Spleen (tissue), 11 donors: ENCODE measurements around the gene NCOA4. TPM values are rescaled to one million over a fixed set of nuclear protein-coding genes. Genes with fewer than 3 reads are reported as not detected.
"Not testable (repeated sequence)": the region's sequence is repeated elsewhere in the genome, so short reads cannot be mapped to it uniquely, and the experiment has no call there.

Experiments used
- DNase-seq: peaks from one replicate; pipeline ENCODE4 v3.0.0-alpha.2; 2020
- H3K27ac ChIP-seq, 8 donors: fragments of 200-600 bp; sonication (generic) in 7 of 8; 1 replicate in 4 of 8; 2 replicates in 4 of 8; pipeline versions ENCODE4 v1.5.0 to v1.8.0; 2016 to 2021; ENCODE audit warnings: inconsistent platforms in 4 of 8, mild to moderate bottlenecking in 4 of 8, moderate library complexity in 1 of 8
- H3K27me3 ChIP-seq, 7 donors: fragments of 200-600 bp; sonication (generic) in 6 of 7; replicated peaks in 1 of 7; 1 replicate in 4 of 7; 2 replicates in 3 of 7; pipeline versions ENCODE4 v1.5.0 to v1.8.0; 2016 to 2021; ENCODE audit warnings: inconsistent platforms in 3 of 7, mild to moderate bottlenecking in 1 of 7
- H3K36me3 ChIP-seq, 6 donors: fragments of 200-600 bp; sonication (generic) in 5 of 6; 1 replicate in 4 of 6; 2 replicates in 2 of 6; pipeline versions ENCODE4 v1.5.0 to v1.8.0; 2016 to 2021; ENCODE audit warnings: inconsistent platforms in 2 of 6
- H3K4me1 ChIP-seq, 6 donors: fragments of 200-600 bp; sonication (generic) in 5 of 6; 1 replicate in 3 of 6; 2 replicates in 3 of 6; pipeline versions ENCODE4 v1.5.0 to v1.8.0; 2016 to 2021; ENCODE audit warnings: inconsistent platforms in 3 of 6
- H3K4me3 ChIP-seq, 8 donors: fragments of 200-600 bp; sonication (generic) in 7 of 8; 1 replicate in 4 of 8; 2 replicates in 4 of 8; pipeline versions ENCODE4 v1.5.0 to v1.8.0; 2016 to 2021; ENCODE audit warnings: inconsistent platforms in 4 of 8, mild to moderate bottlenecking in 4 of 8, moderate library complexity in 2 of 8
- H3K9me3 ChIP-seq, 8 donors: fragments of 200-600 bp; sonication (generic) in 7 of 8; 1 replicate in 4 of 8; 2 replicates in 4 of 8; pipeline versions ENCODE4 v1.5.0 to v1.8.0; 2016 to 2021; ENCODE audit warnings: inconsistent platforms in 4 of 8
- POLR2A ChIP-seq, 3 donors: fragments of 450-650 bp; IDR thresholded peaks; one replicate each; pipeline ENCODE4 v1.5.1; 2017; ENCODE audit warnings: antibody characterized with exemption in 3 of 3, mild to moderate bottlenecking in 1 of 3
- POLR2AphosphoS5 ChIP-seq, 3 donors: sonication (generic); formaldehyde crosslinking; IDR thresholded peaks; one replicate each; pipeline ENCODE4 v1.5.1; 2017; ENCODE audit warnings: antibody characterized with exemption in 3 of 3
- WGBS, 5 donors: extraction: QIAGEN DNeasy Blood & Tissue Kit in 3 of 5; methylation state at CpG; one replicate each; pipeline versions ENCODE4 v1.1.5 to v1.1.7; 2013 to 2018; 5-methylcytosine and 5-hydroxymethylcytosine counted together
- intact Hi-C: fragments of 100-400 bp; cut with DNase I; formaldehyde crosslinking; loops from one replicate; pipeline ENCODE4 v1.15.0; 2023; ENCODE audit warnings: low total_unique reads
- polyA plus RNA-seq, 3 donors: library from polyadenylated mRNA; stranded (reverse); fragments of 200-250 nt; gene quantifications; one replicate each; pipeline ENCODE4 v1.2.1, GENCODE V29; 2013
- total RNA-seq, 7 donors: library from RNA; depleted of rRNA in 3 of 7; stranded (reverse); fragments of >200 nt in 3 of 7; fragmentation: NEBNext Ultra II Directional in 4 of 7; extraction: Animal tissue kit (Norgen Biotek cat#: 25700) in 4 of 7; gene quantifications; one replicate each; pipeline versions ENCODE4 v1.1.0 to v1.2.1, GENCODE V29; 2016 to 2021
- TF ChIP-seq, protein P1 (sequence below), 11 experiments: fragments of 200-600 bp in 7 of 11; fragments of 450-650 bp in 4 of 11; sonication (generic) in 4 of 11; IDR thresholded peaks in 8 of 11; conservative IDR thresholded peaks in 3 of 11; 1 replicate in 7 of 11; 2 replicates in 4 of 11; pipeline versions ENCODE4 v1.4.0 to v1.8.0; 2016 to 2021; ENCODE audit warnings: antibody characterized with exemption in 11 of 11, inconsistent platforms in 4 of 11, mild to moderate bottlenecking in 1 of 11
- donor health status: healthy with polysubstance abuse.
- donor health status: DM: no; HTN: no; CAD: no; lungs with moderate emphysema.
- donor health status: DM: no; HTN: no; CAD: no.
- donor health status: Bipolar disorder and iron deficiency.
- donor health status: healthy.
- donor health status: DM: no; HTN: no; CAD: no.
- donor health status: DM: yes; HTN: yes; CAD: no.

The NCOA4 gene
- total and polyA plus RNA-seq, 10 donors, result 39.3 to 352 (median 255) TPM

- H3K36me3 ChIP-seq, result no peaks in the 10 kb centered on the region
- 66 to 77% (median 73%) methylated on average over 7 of the region's 7 CpGs for WGBS, 5 donors
- TF ChIP-seq POLR2A (IDR thresholded peaks at IDR 0.05), result no peak
- TF ChIP-seq, protein P1, sequence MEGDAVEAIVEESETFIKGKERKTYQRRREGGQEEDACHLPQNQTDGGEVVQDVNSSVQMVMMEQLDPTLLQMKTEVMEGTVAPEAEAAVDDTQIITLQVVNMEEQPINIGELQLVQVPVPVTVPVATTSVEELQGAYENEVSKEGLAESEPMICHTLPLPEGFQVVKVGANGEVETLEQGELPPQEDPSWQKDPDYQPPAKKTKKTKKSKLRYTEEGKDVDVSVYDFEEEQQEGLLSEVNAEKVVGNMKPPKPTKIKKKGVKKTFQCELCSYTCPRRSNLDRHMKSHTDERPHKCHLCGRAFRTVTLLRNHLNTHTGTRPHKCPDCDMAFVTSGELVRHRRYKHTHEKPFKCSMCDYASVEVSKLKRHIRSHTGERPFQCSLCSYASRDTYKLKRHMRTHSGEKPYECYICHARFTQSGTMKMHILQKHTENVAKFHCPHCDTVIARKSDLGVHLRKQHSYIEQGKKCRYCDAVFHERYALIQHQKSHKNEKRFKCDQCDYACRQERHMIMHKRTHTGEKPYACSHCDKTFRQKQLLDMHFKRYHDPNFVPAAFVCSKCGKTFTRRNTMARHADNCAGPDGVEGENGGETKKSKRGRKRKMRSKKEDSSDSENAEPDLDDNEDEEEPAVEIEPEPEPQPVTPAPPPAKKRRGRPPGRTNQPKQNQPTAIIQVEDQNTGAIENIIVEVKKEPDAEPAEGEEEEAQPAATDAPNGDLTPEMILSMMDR (IDR thresholded peaks at IDR 0.05 in 8 of 11, conservative IDR thresholded peaks at IDR 0.05 in 3 of 11), result no peak
- TF ChIP-seq POLR2AphosphoS5 (IDR thresholded peaks at IDR 0.05), result no peak
- no peak overlapping the region for H3K27ac ChIP-seq
- H3K27me3 ChIP-seq, result peaks cover 0 to 5% (median 0%) of the 10 kb centered on the region in 7 donors
- no peak overlapping the region for H3K4me3 ChIP-seq
- peaks cover 0 to 10% (median 7%) of the 10 kb centered on the region in 8 donors for H3K9me3 ChIP-seq
- DNase-seq, result no peak
- peaks cover 0 to 5% (median 0%) of the 10 kb centered on the region in 6 donors for H3K4me1 ChIP-seq
- intact Hi-C loops, result no loop called here
Observed at GRCh38 chr10:46052057-46052790, 21.8 kb upstream of the NCOA4 start.

DNA sequence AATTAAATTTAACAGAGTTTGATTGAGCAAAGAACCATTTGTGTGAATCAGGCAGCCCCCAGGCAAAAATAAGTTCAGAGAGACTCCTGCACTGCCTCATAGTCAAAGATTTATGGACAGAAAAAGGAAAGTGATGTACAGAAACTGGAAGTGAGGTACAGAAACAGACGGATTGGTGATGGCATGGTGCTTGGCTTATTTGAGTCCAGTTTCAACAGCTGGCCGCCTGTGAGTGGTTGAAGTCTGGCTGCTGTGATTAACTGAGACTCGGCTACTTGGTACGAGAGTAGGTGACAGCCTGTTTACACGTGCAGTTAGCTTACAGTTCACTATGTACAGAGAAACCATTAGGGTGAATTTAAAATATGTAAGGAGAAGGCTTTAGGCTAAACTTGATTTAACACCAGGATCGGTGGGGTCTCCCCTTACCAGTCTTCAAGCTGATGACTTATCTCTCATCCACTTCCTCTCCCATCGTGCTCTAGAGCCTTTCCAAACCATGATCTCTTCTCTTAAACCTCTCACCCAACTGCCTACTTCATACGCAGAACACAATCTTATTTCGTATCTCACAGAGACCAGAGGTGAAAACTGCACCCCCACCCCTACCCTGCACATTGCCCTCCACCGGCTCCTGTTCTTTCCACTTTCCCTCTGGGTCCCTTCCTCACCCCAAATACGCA is 20.7 kb upstream of the NCOA4 start:
- intact Hi-C loops, result no loop called here
- H3K4me1 ChIP-seq, result peaks cover 0 to 5% (median 0%) of the 10 kb centered on the region in 6 donors
- TF ChIP-seq, protein P1 (IDR thresholded peaks at IDR 0.05 in 8 of 11, conservative IDR thresholded peaks at IDR 0.05 in 3 of 11), result no peak
- TF ChIP-seq POLR2A (IDR thresholded peaks at IDR 0.05) (no peak), POLR2AphosphoS5 (IDR thresholded peaks at IDR 0.05) (no peak)
- H3K4me3 ChIP-seq, result no peak overlapping the region
- H3K9me3 ChIP-seq, result no peaks in the 10 kb centered on the region
- DNase-seq, result no peak
- no peaks in the 10 kb centered on the region for H3K36me3 ChIP-seq
- H3K27ac ChIP-seq, result no peak overlapping the region
- 31 to 72% (median 50%) methylated on average over 11 of the region's 11 CpGs for WGBS, 5 donors
- H3K27me3 ChIP-seq, result peaks cover 0 to 5% (median 0%) of the 10 kb centered on the region in 7 donors

GRCh38 chr10:46049497-46049831 is 19.0 kb upstream of the NCOA4 start:
- H3K4me3 ChIP-seq, intact Hi-C loops, H3K27ac ChIP-seq, DNase-seq, H3K9me3 ChIP-seq, H3K4me1 ChIP-seq, H3K36me3 ChIP-seq, H3K27me3 ChIP-seq: not testable (repeated sequence)
- 94 to 99% (median 95%) methylated on average over 11 of the region's 11 CpGs for WGBS, 5 donors

- H3K9me3 ChIP-seq, result no peaks in the 10 kb centered on the region
- no peaks in the 10 kb centered on the region for H3K4me1 ChIP-seq
- H3K27ac ChIP-seq, result no peak overlapping the region
- intact Hi-C loops, result no loop called here
- no peak for TF ChIP-seq POLR2AphosphoS5 (IDR thresholded peaks at IDR 0.05)
- TF ChIP-seq, protein P1 (IDR thresholded peaks at IDR 0.05 in 8 of 11, conservative IDR thresholded peaks at IDR 0.05 in 3 of 11), result no peak
- no peak for TF ChIP-seq POLR2A (IDR thresholded peaks at IDR 0.05)
- H3K27me3 ChIP-seq, result peaks cover 0 to 5% (median 0%) of the 10 kb centered on the region in 7 donors
- H3K36me3 ChIP-seq, result no peaks in the 10 kb centered on the region
- no peak for DNase-seq
- H3K4me3 ChIP-seq, result no peak overlapping the region
- 53 to 87% (median 61%) methylated on average over 2 of the region's 2 CpGs for WGBS, 5 donors
Observed at GRCh38 chr10:46048152-46048551, 17.7 kb upstream of the NCOA4 start.
